Subcutaneous abdominal adipose tissue (tissue), 5 donors: Measurements from ENCODE around the gene SARDH.

ENCODE experiments used
- H3K27ac ChIP-seq: one replicate; pipeline ENCODE4 v1.7.0; 2013; ENCODE audit warnings: low read depth, mild to moderate bottlenecking, inconsistent platforms, low read length, moderate library complexity
- H3K27me3 ChIP-seq, 5 donors: one replicate each; pipeline ENCODE4 v1.7.0; 2013; ENCODE audit warnings: low read length in 5 of 5, inconsistent platforms in 1 of 5; ENCODE audit not compliant: control insufficient read depth in 5 of 5, insufficient read depth in 4 of 5
- H3K36me3 ChIP-seq, 5 donors: one replicate each; pipeline ENCODE4 v1.7.0; 2013; ENCODE audit warnings: low read length in 5 of 5; ENCODE audit not compliant: control insufficient read depth in 5 of 5, insufficient read depth in 5 of 5
- H3K4me1 ChIP-seq, 5 donors: one replicate each; pipeline ENCODE4 v1.7.0; 2013; ENCODE audit warnings: low read length in 5 of 5, mild to moderate bottlenecking in 3 of 5, moderate library complexity in 1 of 5; ENCODE audit not compliant: control insufficient read depth in 5 of 5, insufficient read depth in 5 of 5
- H3K4me3 ChIP-seq, 5 donors: one replicate each; pipeline ENCODE4 v1.7.0; 2013; ENCODE audit warnings: low read length in 5 of 5, low read depth in 1 of 5
- H3K9ac ChIP-seq, 5 donors: one replicate each; pipeline ENCODE4 v1.7.0; 2013; ENCODE audit warnings: low read length in 5 of 5, mild to moderate bottlenecking in 4 of 5, moderate library complexity in 3 of 5
- H3K9me3 ChIP-seq, 5 donors: one replicate each; pipeline ENCODE4 v1.7.0; 2013; ENCODE audit warnings: low read length in 5 of 5; ENCODE audit not compliant: control insufficient read depth in 5 of 5
- donor health status: healthy.
- donor health status: healthy.
- donor health status: healthy.
- donor health status: healthy.
- donor health status: healthy.

Gene SARDH

DNA sequence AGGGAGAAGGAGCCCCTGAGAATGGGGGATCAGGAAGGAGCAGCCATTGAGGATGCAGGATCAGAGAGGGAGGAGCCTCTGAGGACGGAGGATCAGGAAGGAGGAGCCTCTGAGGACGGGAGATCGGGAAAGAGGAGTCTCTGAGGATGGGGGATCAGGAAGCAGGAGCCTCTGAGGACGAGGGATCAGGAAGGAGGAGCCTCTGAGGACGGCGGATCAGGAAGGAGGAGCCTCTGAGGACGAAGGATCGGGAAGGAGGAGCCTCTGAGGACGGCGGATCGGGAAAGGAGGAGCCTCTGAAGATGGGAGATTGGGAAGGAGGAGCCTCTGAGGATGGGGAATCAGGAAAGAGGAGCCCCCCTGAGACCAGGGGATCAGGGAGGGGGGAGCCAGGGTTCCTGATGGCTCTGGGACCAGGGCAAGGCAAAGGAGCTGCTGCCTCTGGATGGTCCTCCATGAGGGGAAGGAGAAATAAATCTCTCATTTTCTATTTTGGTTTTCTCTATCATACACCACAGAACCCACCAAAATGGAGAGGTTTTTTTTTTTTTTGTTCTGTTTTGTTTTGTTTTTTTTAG is 22.6 kb upstream of the SARDH start:
- H3K27me3 ChIP-seq, result no peaks in the 10 kb centered on the region
- H3K4me1 ChIP-seq, result peaks cover 0 to 4% (median 0%) of the 10 kb centered on the region in 5 donors
- no peak overlapping the region for H3K9ac ChIP-seq
- H3K36me3 ChIP-seq, result peaks cover 5 to 15% (median 9%) of the 10 kb centered on the region in 5 donors
- no peaks in the 10 kb centered on the region for H3K9me3 ChIP-seq
- no peak overlapping the region for H3K27ac ChIP-seq
- no peak overlapping the region for H3K4me3 ChIP-seq

- Histone ChIP-seq H3K4me3 (no peak overlapping the region), H3K27ac (no peak overlapping the region), H3K9ac (no peak overlapping the region), H3K27me3 (peaks cover 0 to 3% (median 0%) of the 10 kb centered on the region in 5 donors), H3K36me3 (peaks cover 0 to 15% (median 9%) of the 10 kb centered on the region in 5 donors), H3K4me1 (peaks cover 0 to 4% (median 2%) of the 10 kb centered on the region in 5 donors), H3K9me3 (no peaks in the 10 kb centered on the region)
Observed at GRCh38 chr9:133759946-133760345, 21.8 kb upstream of the SARDH start.

GRCh38 chr9:133759146-133759900 is 21.2 kb upstream of the SARDH start:
- H3K4me1 ChIP-seq, result peaks cover 0 to 7% (median 4%) of the 10 kb centered on the region in 5 donors
- peaks cover 0 to 14% (median 9%) of the 10 kb centered on the region in 5 donors for H3K36me3 ChIP-seq
- H3K9me3 ChIP-seq, result no peaks in the 10 kb centered on the region
- peaks cover 0 to 6% (median 1%) of the 10 kb centered on the region in 5 donors for H3K27me3 ChIP-seq
- no peak overlapping the region for H3K27ac ChIP-seq
- no peak overlapping the region for H3K9ac ChIP-seq
- no peak overlapping the region for H3K4me3 ChIP-seq

DNA sequence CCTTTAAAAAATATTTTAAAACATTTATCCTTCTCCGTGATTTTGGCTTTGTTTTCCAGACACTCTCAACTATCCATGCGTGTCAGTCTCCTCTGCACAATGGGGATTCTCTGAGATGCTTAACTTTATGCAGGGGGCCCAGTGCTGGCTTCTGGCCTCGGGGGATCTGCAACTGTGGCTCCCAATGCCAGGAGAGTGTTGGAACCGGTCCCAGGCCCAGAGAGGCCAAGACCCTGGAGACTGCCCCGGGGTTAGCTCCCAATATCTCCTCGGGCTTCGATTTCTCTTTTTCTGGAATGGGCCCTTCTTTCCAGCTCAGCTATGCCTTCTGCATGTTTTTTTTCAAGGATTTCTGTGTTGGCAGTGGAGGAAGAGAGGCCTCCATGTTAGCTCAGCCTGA is 20.1 kb upstream of the SARDH start:
- H3K9ac ChIP-seq, result no peak overlapping the region
- no peaks in the 10 kb centered on the region for H3K9me3 ChIP-seq
- H3K4me1 ChIP-seq, result peaks cover 0 to 7% (median 4%) of the 10 kb centered on the region in 5 donors
- H3K36me3 ChIP-seq, result peaks cover 0 to 3% (median 2%) of the 10 kb centered on the region in 5 donors
- peaks cover 1 to 10% (median 6%) of the 10 kb centered on the region in 5 donors for H3K27me3 ChIP-seq
- H3K4me3 ChIP-seq, result no peak overlapping the region
- no peak overlapping the region for H3K27ac ChIP-seq

GRCh38 chr9:133754688-133755227 is 16.6 kb upstream of the SARDH start:
- no peaks in the 10 kb centered on the region for H3K36me3 ChIP-seq
- H3K9me3 ChIP-seq, result no peaks in the 10 kb centered on the region
- H3K4me3 ChIP-seq, result no peak overlapping the region
- no peak overlapping the region for H3K9ac ChIP-seq
- H3K27me3 ChIP-seq, result peaks cover 12 to 25% (median 14%) of the 10 kb centered on the region in 5 donors
- no peak overlapping the region for H3K27ac ChIP-seq
- peaks cover 0 to 7% (median 4%) of the 10 kb centered on the region in 5 donors for H3K4me1 ChIP-seq

DNA sequence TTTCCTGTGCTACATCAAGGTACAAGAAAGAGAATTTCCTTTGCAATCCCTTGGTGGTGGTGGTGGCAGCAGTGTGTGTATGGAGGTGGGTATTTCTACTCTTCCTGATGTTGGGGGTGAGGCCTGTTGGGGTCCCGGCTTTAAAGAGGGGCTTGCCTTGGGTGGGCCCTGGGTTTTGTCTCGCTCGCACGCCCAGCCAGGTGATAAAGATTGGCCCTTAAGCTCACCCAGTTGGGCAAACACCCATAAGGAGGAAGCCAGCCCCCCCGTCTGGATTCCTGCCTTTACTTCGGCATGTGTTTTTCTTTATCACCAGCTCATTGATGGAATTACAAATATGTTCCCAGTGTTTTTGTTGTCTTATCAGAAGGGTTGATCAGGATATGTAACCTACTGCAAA is 16.0 kb upstream of the SARDH start:
- no peaks in the 10 kb centered on the region for H3K36me3 ChIP-seq

GRCh38 chr9:133752739-133753446 is 14.7 kb upstream of the SARDH start:
- Histone ChIP-seq H3K27ac (no peak overlapping the region), H3K36me3 (no peaks in the 10 kb centered on the region), H3K4me3 (no peak overlapping the region), H3K4me1 (peaks cover 0 to 7% (median 0%) of the 10 kb centered on the region in 5 donors), H3K9ac (no peak overlapping the region), H3K27me3 (peaks cover 12 to 25% (median 14%) of the 10 kb centered on the region in 5 donors), H3K9me3 (no peaks in the 10 kb centered on the region)

More for the DNA sequence above, 16.0 kb upstream of the SARDH start:
- peaks cover 0 to 7% (median 1%) of the 10 kb centered on the region in 5 donors for H3K4me1 ChIP-seq
- H3K9ac ChIP-seq, result no peak overlapping the region
- no peak overlapping the region for H3K4me3 ChIP-seq
- no peaks in the 10 kb centered on the region for H3K9me3 ChIP-seq
- no peak overlapping the region for H3K27ac ChIP-seq
- H3K27me3 ChIP-seq, result peaks cover 12 to 25% (median 14%) of the 10 kb centered on the region in 5 donors

- no peak overlapping the region for H3K9ac ChIP-seq
- H3K27me3 ChIP-seq, result peaks cover 12 to 25% (median 14%) of the 10 kb centered on the region in 5 donors
- no peak overlapping the region for H3K4me3 ChIP-seq
- H3K9me3 ChIP-seq, result no peaks in the 10 kb centered on the region
- no peaks in the 10 kb centered on the region for H3K36me3 ChIP-seq
- H3K4me1 ChIP-seq, result peaks cover 0 to 7% (median 0%) of the 10 kb centered on the region in 5 donors
- no peak overlapping the region for H3K27ac ChIP-seq
Observed at GRCh38 chr9:133750982-133751649, 13.0 kb upstream of the SARDH start.

DNA sequence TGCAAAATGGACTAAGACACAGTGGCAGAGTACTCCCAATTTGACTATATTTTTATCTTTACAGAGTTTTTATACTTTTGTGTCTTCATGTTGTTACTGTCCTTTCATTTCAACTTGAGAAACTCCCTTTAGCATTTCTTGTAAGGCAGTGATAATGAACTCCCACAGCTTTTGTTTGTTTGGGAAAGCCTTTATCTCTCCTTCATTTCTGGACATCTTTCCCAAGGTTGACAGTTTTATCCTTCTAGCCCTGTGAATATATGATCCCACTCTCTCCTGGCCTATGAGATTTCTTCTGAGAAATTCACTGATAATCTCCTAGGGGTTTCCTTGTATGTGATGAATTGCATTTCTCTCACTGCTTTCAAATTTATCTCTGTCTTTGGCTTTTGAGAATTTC is 9.2 kb upstream of the SARDH start:
- H3K9me3 ChIP-seq, result no peaks in the 10 kb centered on the region
- peaks cover 3 to 11% (median 6%) of the 10 kb centered on the region in 5 donors for H3K27me3 ChIP-seq
- no peaks in the 10 kb centered on the region for H3K36me3 ChIP-seq

More for the DNA sequence above, 9.2 kb upstream of the SARDH start:
- no peak overlapping the region for H3K27ac ChIP-seq
- no peak overlapping the region for H3K4me3 ChIP-seq
- no peak overlapping the region for H3K9ac ChIP-seq
- no peaks in the 10 kb centered on the region for H3K4me1 ChIP-seq
